GM10266 (cell line): Measurements from ENCODE around the gene PRAMEF33.
"Not testable (repeated sequence)": the region's sequence is repeated elsewhere in the genome, so short reads cannot be mapped to it uniquely, and the experiment has no call there.

ENCODE experiments used
- DNase-seq: peaks from one replicate; pipeline ENCODE4 v3.0.0; 2012; ENCODE audit errors: extremely low spot score
- CTCF ChIP-seq: IDR thresholded peaks from 2 replicates; pipeline ENCODE4 v1.5.1; 2012; ENCODE audit warnings: mild to moderate bottlenecking, low read depth; ENCODE audit not compliant: control insufficient read depth, insufficient read depth; ENCODE audit errors: missing control alignments

PRAMEF33 gene

GRCh38 chr1:13303239-13303638 is at the start of gene PRAMEF33:
PRAMEF33 (plus strand) TSS chr1:13303539; CDS start chr1:13305955, 2,416 bp downstream.
- not testable (repeated sequence) for DNase-seq

GRCh38 chr1:13253898-13254297 is 49.4 kb upstream of the PRAMEF33 start, which contains the start of gene PRAMEF5:
PRAMEF5 (plus strand) TSS chr1:13254198; CDS start chr1:13259269, 5,071 bp downstream.
- DNase-seq: not testable (repeated sequence)

GRCh38 chr1:13265124-13265523 is 38.2 kb upstream of the PRAMEF33 start:
- not testable (repeated sequence) for DNase-seq

- DNase-seq: not testable (repeated sequence)
Measured at GRCh38 chr1:13277016-13277415, 26.3 kb upstream of the PRAMEF33 start.

- DNase-seq: not testable (repeated sequence)
Measured at GRCh38 chr1:13279617-13280016, 23.7 kb upstream of the PRAMEF33 start.

- not testable (repeated sequence) for DNase-seq
Measured at GRCh38 chr1:13285037-13285436, 18.3 kb upstream of the PRAMEF33 start, which contains the start of gene PRAMEF8. PRAMEF8 (minus strand) TSS chr1:13285137; CDS start chr1:13284091, 1,046 bp downstream.

GRCh38 chr1:13289030-13289429 is 14.3 kb upstream of the PRAMEF33 start:
- DNase-seq: not testable (repeated sequence)

- not testable (repeated sequence) for DNase-seq
Measured at GRCh38 chr1:13297216-13297931, 6.0 kb upstream of the PRAMEF33 start.

GRCh38 chr1:13298699-13299098 is 4.6 kb upstream of the PRAMEF33 start:
- DNase-seq: not testable (repeated sequence)

- not testable (repeated sequence) for DNase-seq
Measured at GRCh38 chr1:13302197-13302596, 1.1 kb upstream of the PRAMEF33 start.

GRCh38 chr1:13315281-13315680 is 11.9 kb downstream of the PRAMEF33 start, which contains the start of gene PRAMEF15:
PRAMEF15 (plus strand) TSS chr1:13315581; CDS start chr1:13318408, 2,827 bp downstream.
- DNase-seq: not testable (repeated sequence)

- DNase-seq: not testable (repeated sequence)
Measured at GRCh38 chr1:13342496-13342895, 39.2 kb downstream of the PRAMEF33 start.

GRCh38 chr1:13347034-13347433 is 43.7 kb downstream of the PRAMEF33 start, which contains the start of gene PRAMEF14:
PRAMEF14 (minus strand) TSS chr1:13347134; CDS start chr1:13345314, 1,820 bp downstream.
- not testable (repeated sequence) for DNase-seq

GRCh38 chr1:13353476-13353875 is 50.1 kb downstream of the PRAMEF33 start:
- DNase-seq: not testable (repeated sequence)

- not testable (repeated sequence) for DNase-seq
Measured at GRCh38 chr1:13354475-13354874, 51.1 kb downstream of the PRAMEF33 start.

- TF ChIP-seq CTCF: peak; percentile 58
- DNase-seq: peak; percentile 11
Measured at GRCh38 chr1:13356774-13357173, 53.4 kb downstream of the PRAMEF33 start.
